Right lobe of liver (tissue), 6 donors: ENCODE results near the gene SLC22A23. TPM values are rescaled to one million over a fixed set of nuclear protein-coding genes. Genes with fewer than 3 reads are reported as not detected.

Source experiments
- ATAC-seq, 4 donors: fragments of 200-7000 bp; cut with Tn5 transposase; one replicate each; pipeline ENCODE4 v1.9.1; 2020; ENCODE audit warnings: mild to moderate bottlenecking in 4 of 4, moderate library complexity in 4 of 4
- DNase-seq, 3 donors: peaks; one replicate each; pipeline ENCODE4 v3.0.0-alpha.2; 2020
- H3K27ac ChIP-seq, 3 donors: fragments of 200-600 bp; one replicate each; pipeline ENCODE4 v1.8.0; 2022
- H3K27me3 ChIP-seq, 2 donors: fragments of 200-600 bp; one replicate each; pipeline ENCODE4 v1.8.0; 2022
- H3K36me3 ChIP-seq, 4 donors: fragments of 200-600 bp; sonication (generic) in 1 of 4; one replicate each; pipeline versions ENCODE4 v1.5.1 to v1.8.0; 2017 to 2022; ENCODE audit warnings: control low read depth in 1 of 4
- H3K4me1 ChIP-seq, 4 donors: fragments of 200-600 bp; sonication (generic) in 1 of 4; one replicate each; pipeline versions ENCODE4 v1.5.1 to v1.8.0; 2017 to 2022; ENCODE audit warnings: control low read depth in 1 of 4
- H3K4me3 ChIP-seq, 3 donors: fragments of 200-600 bp; one replicate each; pipeline ENCODE4 v1.8.0; 2022
- H3K9me3 ChIP-seq, 4 donors: fragments of 200-600 bp; sonication (generic) in 1 of 4; one replicate each; pipeline versions ENCODE4 v1.5.1 to v1.8.0; 2017 to 2022; ENCODE audit warnings: control low read depth in 1 of 4
- POLR2A ChIP-seq: fragments of 450-650 bp; IDR thresholded peaks from one replicate; pipeline ENCODE4 v1.6.1; 2017; ENCODE audit warnings: antibody characterized with exemption, mild to moderate bottlenecking
- WGBS: methylation state at CpG from one replicate; pipeline ENCODE4 v1.1.6; 2018; ENCODE audit warnings: low coverage, low lambda C conversion rate; ENCODE audit not compliant: insufficient coverage; ENCODE audit errors: missing lambda C conversion rate; 5-methylcytosine and 5-hydroxymethylcytosine counted together
- intact Hi-C, 2 donors: fragments of 100-400 bp; cut with DNase I; formaldehyde crosslinking; loops; one replicate each; pipeline versions ENCODE4 v1.11.2 to v1.14.1; 2022
- total RNA-seq, 6 experiments: library from RNA; depleted of rRNA in 2 of 6; stranded (reverse); fragments of >200 nt in 2 of 6; fragmentation: NEBNext Ultra II Directional in 3 of 6; extraction: Animal tissue kit (Norgen Biotek cat#: 25700) in 3 of 6; gene quantifications; one replicate each; pipeline versions ENCODE4 v1.1.0 to v1.2.4, GENCODE V29; 2016 to 2023
- TF ChIP-seq, protein P1 (sequence below), 4 donors: fragments of 200-600 bp in 3 of 4; fragments of 450-650 bp in 1 of 4; IDR thresholded peaks; one replicate each; pipeline versions ENCODE4 v1.5.1 to v1.8.0; 2016 to 2022; ENCODE audit warnings: antibody characterized with exemption in 4 of 4, mild to moderate bottlenecking in 2 of 4
- donor health status: DM: no; HTN: yes; CAD: no.
- donor health status: DM: no; HTN: no; CAD: no.
- donor health status: DM: no; HTN: no; CAD: no.
- donor health status: DM: no; HTN: yes; CAD: no.
- donor health status: DM: no; HTN: yes; CAD: no.

SLC22A23 gene
- total RNA-seq, 6 experiments from 2014 or later: 11.7 to 27.6 (median 16.3) TPM

DNA sequence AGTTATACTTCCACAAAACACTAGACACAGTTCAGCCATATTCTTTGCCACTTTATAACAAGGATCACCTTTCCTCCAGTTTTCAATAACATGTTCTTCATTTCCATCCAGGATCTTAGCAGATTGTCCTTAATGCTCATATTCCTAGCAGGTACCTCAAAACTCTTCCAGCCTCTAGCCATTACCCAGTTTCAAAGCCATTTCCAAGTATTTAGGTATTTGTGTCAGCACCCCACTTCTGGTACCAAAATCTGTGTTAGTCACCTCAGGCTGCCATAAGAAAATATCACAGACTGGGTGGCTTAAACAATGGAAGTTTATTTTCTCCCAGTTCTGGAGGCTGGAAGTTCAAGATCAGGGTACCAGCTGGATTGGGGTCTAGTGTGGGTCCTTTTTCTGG lies 23.2 kb upstream of the SLC22A23 start:
- H3K36me3 ChIP-seq: no peaks in the 10 kb centered on the region
- intact Hi-C loops: no loop called here
- no peak for DNase-seq
- H3K4me3 ChIP-seq: no peak overlapping the region
- no peaks in the 10 kb centered on the region for H3K9me3 ChIP-seq
- H3K4me1 ChIP-seq: no peaks in the 10 kb centered on the region
- no peak overlapping the region for H3K27ac ChIP-seq
- no peaks in the 10 kb centered on the region for H3K27me3 ChIP-seq
- ATAC-seq: no peak
- TF ChIP-seq, protein P1, sequence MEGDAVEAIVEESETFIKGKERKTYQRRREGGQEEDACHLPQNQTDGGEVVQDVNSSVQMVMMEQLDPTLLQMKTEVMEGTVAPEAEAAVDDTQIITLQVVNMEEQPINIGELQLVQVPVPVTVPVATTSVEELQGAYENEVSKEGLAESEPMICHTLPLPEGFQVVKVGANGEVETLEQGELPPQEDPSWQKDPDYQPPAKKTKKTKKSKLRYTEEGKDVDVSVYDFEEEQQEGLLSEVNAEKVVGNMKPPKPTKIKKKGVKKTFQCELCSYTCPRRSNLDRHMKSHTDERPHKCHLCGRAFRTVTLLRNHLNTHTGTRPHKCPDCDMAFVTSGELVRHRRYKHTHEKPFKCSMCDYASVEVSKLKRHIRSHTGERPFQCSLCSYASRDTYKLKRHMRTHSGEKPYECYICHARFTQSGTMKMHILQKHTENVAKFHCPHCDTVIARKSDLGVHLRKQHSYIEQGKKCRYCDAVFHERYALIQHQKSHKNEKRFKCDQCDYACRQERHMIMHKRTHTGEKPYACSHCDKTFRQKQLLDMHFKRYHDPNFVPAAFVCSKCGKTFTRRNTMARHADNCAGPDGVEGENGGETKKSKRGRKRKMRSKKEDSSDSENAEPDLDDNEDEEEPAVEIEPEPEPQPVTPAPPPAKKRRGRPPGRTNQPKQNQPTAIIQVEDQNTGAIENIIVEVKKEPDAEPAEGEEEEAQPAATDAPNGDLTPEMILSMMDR (IDR thresholded peaks at IDR 0.05): no peak
- no peak for TF ChIP-seq POLR2A

DNA sequence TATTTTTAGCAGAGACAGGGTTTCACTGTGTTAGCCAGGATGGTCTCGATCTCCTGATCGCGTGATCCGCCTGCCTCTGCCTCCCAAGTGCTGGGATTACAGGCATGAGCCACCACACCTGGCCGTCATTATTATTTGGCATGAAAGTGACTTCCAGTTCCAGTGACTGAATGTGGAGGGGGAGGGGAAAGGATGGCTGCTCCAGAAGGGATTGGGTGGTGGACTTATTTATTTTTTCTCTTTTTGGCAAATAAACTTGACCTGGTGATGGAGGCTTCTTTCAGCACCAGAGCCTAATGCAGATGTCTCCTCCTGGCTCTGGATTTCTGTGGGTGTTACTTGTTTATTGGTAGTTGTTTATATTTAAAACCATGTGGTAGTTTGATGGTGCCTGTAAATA lies 16.9 kb upstream of the SLC22A23 start:
- intact Hi-C loops: no loop called here
- Histone ChIP-seq H3K27me3 (no peaks in the 10 kb centered on the region), H3K4me3 (no peak overlapping the region), H3K36me3 (no peaks in the 10 kb centered on the region), H3K27ac (no peak overlapping the region), H3K4me1 (no peaks in the 10 kb centered on the region), H3K9me3 (no peaks in the 10 kb centered on the region)
- WGBS: 100% methylated on average over 1 of the region's 5 CpGs
- no peak for DNase-seq
- no peak for ATAC-seq
- no peak for TF ChIP-seq POLR2A
- TF ChIP-seq, protein P1 (IDR thresholded peaks at IDR 0.05): no peak

DNA sequence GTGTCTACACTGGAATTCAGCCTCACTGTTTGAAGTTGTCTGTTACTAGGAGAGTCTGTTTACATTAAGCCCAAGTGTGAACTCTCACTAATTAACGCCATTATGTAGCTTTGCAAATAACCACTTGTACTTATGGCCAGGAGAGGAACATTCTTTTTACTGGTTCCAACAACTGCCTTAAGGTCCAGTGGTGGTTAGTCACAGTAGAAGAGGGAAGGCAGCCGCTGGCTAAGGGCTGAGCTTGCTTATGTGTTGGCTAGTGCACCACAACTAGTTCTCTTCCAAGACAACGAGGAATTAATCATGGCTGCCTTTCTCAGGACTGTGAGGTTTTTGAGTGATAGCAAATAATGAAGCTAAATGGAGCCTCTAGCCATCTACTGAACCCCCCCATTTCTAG lies 14.9 kb upstream of the SLC22A23 start:
- Histone ChIP-seq H3K27me3 (no peaks in the 10 kb centered on the region), H3K4me1 (no peaks in the 10 kb centered on the region), H3K27ac (no peak overlapping the region), H3K36me3 (no peaks in the 10 kb centered on the region), H3K4me3 (no peak overlapping the region), H3K9me3 (no peaks in the 10 kb centered on the region)
- intact Hi-C loops: no loop called here
- DNase-seq: no peak
- TF ChIP-seq POLR2A: no peak
- TF ChIP-seq, protein P1 (IDR thresholded peaks at IDR 0.05): no peak
- no peak for ATAC-seq
- 86% methylated on average over 3 of the region's 3 CpGs for WGBS

DNA sequence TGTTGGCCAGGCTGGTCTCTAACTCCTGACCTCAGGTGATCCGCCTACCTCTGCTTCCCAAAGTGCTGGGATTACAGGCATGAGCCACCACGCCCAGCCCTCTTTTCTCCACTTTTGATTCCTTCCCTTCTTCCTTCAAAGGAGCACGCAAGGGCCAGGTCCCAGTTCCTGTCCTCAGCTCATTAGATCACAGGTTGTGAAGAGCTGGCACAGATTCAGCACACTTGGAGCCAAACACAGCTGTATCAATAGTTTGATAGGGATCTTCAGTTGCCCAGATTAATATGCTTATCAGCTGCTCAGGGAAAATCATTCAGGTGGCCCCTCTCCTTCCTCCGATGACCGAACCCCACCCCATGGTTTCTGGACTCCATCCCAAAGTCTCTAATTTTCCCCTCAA lies 14.4 kb upstream of the SLC22A23 start:
- intact Hi-C loops: no loop called here
- ATAC-seq (no peak), DNase-seq (no peak)
- H3K27me3 ChIP-seq: no peaks in the 10 kb centered on the region
- no peaks in the 10 kb centered on the region for H3K9me3 ChIP-seq
- no peak overlapping the region for H3K4me3 ChIP-seq
- WGBS: 66% methylated on average over 5 of the region's 5 CpGs
- H3K36me3 ChIP-seq: no peaks in the 10 kb centered on the region
- no peaks in the 10 kb centered on the region for H3K4me1 ChIP-seq
- TF ChIP-seq, protein P1 (IDR thresholded peaks at IDR 0.05): no peak
- no peak for TF ChIP-seq POLR2A
- H3K27ac ChIP-seq: no peak overlapping the region

DNA sequence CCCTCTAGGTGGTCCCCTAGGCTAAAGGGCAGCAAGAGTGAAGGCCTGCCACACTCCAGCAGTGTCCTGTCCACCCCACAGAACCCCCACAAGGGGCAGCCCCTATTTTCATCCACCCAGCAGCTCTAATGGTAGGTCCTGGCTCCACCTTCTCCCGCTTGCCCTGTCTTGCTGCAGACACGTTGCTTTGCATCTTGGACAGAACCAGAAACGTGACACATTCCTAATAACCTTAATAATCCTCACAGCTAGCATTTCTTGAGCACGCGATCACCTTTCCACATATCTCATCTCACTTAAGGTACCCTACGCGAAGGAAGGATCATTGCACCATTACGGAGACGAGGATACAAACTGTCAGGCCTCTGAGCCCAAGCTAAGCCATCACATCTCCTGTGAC lies 11.7 kb upstream of the SLC22A23 start:
- Histone ChIP-seq H3K4me1 (no peaks in the 10 kb centered on the region), H3K36me3 (no peaks in the 10 kb centered on the region), H3K9me3 (no peaks in the 10 kb centered on the region), H3K27ac (no peak overlapping the region), H3K27me3 (no peaks in the 10 kb centered on the region), H3K4me3 (no peak overlapping the region)
- ATAC-seq: no peak
- 82% methylated on average over 7 of the region's 9 CpGs for WGBS
- no peak for TF ChIP-seq POLR2A
- TF ChIP-seq, protein P1 (IDR thresholded peaks at IDR 0.05): no peak
- intact Hi-C loops: no loop called here
- DNase-seq: no peak
